ENCODE measurements around the gene CCDC178. TPM values are rescaled to one million over a fixed set of nuclear protein-coding genes. Genes with fewer than 3 reads are reported as not detected.

The CCDC178 gene
- total RNA-seq, 2 donors from 2014 or later = 3.2 to 5.9 TPM

GRCh38 chr18:33446604-33447003 lies 6.1 kb upstream of the CCDC178 start:
- H3K4me1 ChIP-seq (replicated peaks) = no peaks in the 10 kb centered on the region
- no peaks in the 10 kb centered on the region for H3K36me3 ChIP-seq
- no peak overlapping the region for H3K4me3 ChIP-seq
- H3K27me3 ChIP-seq (replicated peaks; ENCODE audit: insufficient read depth) = no peaks in the 10 kb centered on the region
- TF ChIP-seq POLR2AphosphoS5 (IDR thresholded peaks at IDR 0.05) = no peak
- DNase-seq (ENCODE audit: low spot score) = no peak
- WGBS = 44% methylated on average over 1 of the region's 1 CpG
- no peaks in the 10 kb centered on the region for H3K9me3 ChIP-seq
- intact Hi-C loops (cut with DNase I) = no loop called here
- H3K27ac ChIP-seq = no peak overlapping the region

GRCh38 chr18:33444709-33445108 lies 4.2 kb upstream of the CCDC178 start:
- Histone ChIP-seq H3K4me3 (no peak overlapping the region), H3K9me3 (no peaks in the 10 kb centered on the region), H3K27me3 (replicated peaks; ENCODE audit: insufficient read depth) (no peaks in the 10 kb centered on the region), H3K4me1 (replicated peaks) (no peaks in the 10 kb centered on the region), H3K36me3 (no peaks in the 10 kb centered on the region), H3K27ac (no peak overlapping the region)
- no peak for DNase-seq (ENCODE audit: low spot score)
- 66% methylated on average over 2 of the region's 2 CpGs for WGBS
- TF ChIP-seq POLR2A (IDR thresholded peaks at IDR 0.05) (no peak), POLR2AphosphoS5 (IDR thresholded peaks at IDR 0.05) (no peak), CTCF (IDR thresholded peaks at IDR 0.05) (no peak)
- intact Hi-C loops (cut with DNase I) = no loop called here

GRCh38 chr18:33432857-33433256 lies 7.7 kb downstream of the CCDC178 start:
- Histone ChIP-seq H3K36me3 (no peaks in the 10 kb centered on the region), H3K4me3 (no peak overlapping the region), H3K4me1 (replicated peaks) (no peaks in the 10 kb centered on the region), H3K27ac (no peak overlapping the region), H3K27me3 (replicated peaks; ENCODE audit: insufficient read depth) (no peaks in the 10 kb centered on the region), H3K9me3 (no peaks in the 10 kb centered on the region)
- TF ChIP-seq CTCF (IDR thresholded peaks at IDR 0.05) (no peak), POLR2A (IDR thresholded peaks at IDR 0.05) (no peak), POLR2AphosphoS5 (IDR thresholded peaks at IDR 0.05) (no peak)
- intact Hi-C loops (cut with DNase I) = no loop called here
- no peak for DNase-seq (ENCODE audit: low spot score)
- WGBS = 21% methylated on average over 1 of the region's 1 CpG

- DNase-seq (ENCODE audit: low spot score) = no peak
- no peaks in the 10 kb centered on the region for H3K4me1 ChIP-seq (replicated peaks)
- no peaks in the 10 kb centered on the region for H3K27me3 ChIP-seq (replicated peaks; ENCODE audit: insufficient read depth)
- H3K27ac ChIP-seq = no peak overlapping the region
- WGBS = 85% methylated on average over 2 of the region's 2 CpGs
- H3K9me3 ChIP-seq = no peaks in the 10 kb centered on the region
- intact Hi-C loops (cut with DNase I) = loop anchor here (10.0 kb wide), 1 partner anchor 147 kb away; the partner anchor contains the start of gene ASXL3
- no peak for TF ChIP-seq POLR2A (IDR thresholded peaks at IDR 0.05)
- H3K36me3 ChIP-seq = no peaks in the 10 kb centered on the region
- no peak overlapping the region for H3K4me3 ChIP-seq
Observed at GRCh38 chr18:33427549-33427948, 13.0 kb downstream of the CCDC178 start.

GRCh38 chr18:33424266-33424946 lies 16.1 kb downstream of the CCDC178 start:
- DNase-seq (ENCODE audit: low spot score) = no peak
- Histone ChIP-seq H3K36me3 (no peaks in the 10 kb centered on the region), H3K4me3 (no peak overlapping the region), H3K4me1 (replicated peaks) (no peaks in the 10 kb centered on the region), H3K9me3 (no peaks in the 10 kb centered on the region), H3K27me3 (replicated peaks; ENCODE audit: insufficient read depth) (no peaks in the 10 kb centered on the region), H3K27ac (no peak overlapping the region)
- 80% methylated on average over 14 of the region's 14 CpGs for WGBS
- intact Hi-C loops (cut with DNase I) = loop anchor here (10.0 kb wide), 1 partner anchor 150 kb away; the partner anchor contains the start of gene ASXL3
- no peak for TF ChIP-seq POLR2A (IDR thresholded peaks at IDR 0.05)
- no peak for TF ChIP-seq POLR2AphosphoS5 (IDR thresholded peaks at IDR 0.05)
- TF ChIP-seq CTCF (IDR thresholded peaks at IDR 0.05) = no peak

- no peaks in the 10 kb centered on the region for H3K9me3 ChIP-seq
- H3K4me3 ChIP-seq = no peak overlapping the region
- 13% methylated on average over 1 of the region's 1 CpG for WGBS
- H3K27me3 ChIP-seq (replicated peaks; ENCODE audit: insufficient read depth) = no peaks in the 10 kb centered on the region
- H3K27ac ChIP-seq = no peak overlapping the region
- intact Hi-C loops (cut with DNase I) = loop anchor here (10.0 kb wide), 1 partner anchor 154 kb away; the partner anchor contains the start of gene ASXL3
- no peaks in the 10 kb centered on the region for H3K36me3 ChIP-seq
- DNase-seq (ENCODE audit: low spot score) = peak; percentile 48
- no peak for TF ChIP-seq CTCF (IDR thresholded peaks at IDR 0.05)
- TF ChIP-seq POLR2A (IDR thresholded peaks at IDR 0.05) = no peak
- TF ChIP-seq POLR2AphosphoS5 (IDR thresholded peaks at IDR 0.05) = peak; percentile 80
- H3K4me1 ChIP-seq (replicated peaks) = no peaks in the 10 kb centered on the region
Observed at GRCh38 chr18:33421225-33421624, 19.3 kb downstream of the CCDC178 start.

Data from prostate gland (tissue), 2 donors.